ENCODE measurements around the gene LHB.
A peak's percentile ranks its signal among the peaks of the same experiment; 100 is the strongest.
"Not testable (repeated sequence)": the region's sequence is repeated elsewhere in the genome, so short reads cannot be mapped to it uniquely, and the experiment has no call there.

LHB gene

GRCh38 chr19:49017041-49017665 lies at the start of gene LHB:
TSS of gene LHB (minus strand) at chr19:49017091. CDS start at chr19:49017081, 10 bp downstream.
- no peak for DNase-seq (ENCODE audit: low read depth in 2 of 3, low spot score in 1 of 3)

GRCh38 chr19:49065905-49066512 lies 49.1 kb upstream of the LHB start:
- no peak for DNase-seq (ENCODE audit: low read depth in 2 of 3, low spot score in 1 of 3)

GRCh38 chr19:49064768-49065611 lies 48.1 kb upstream of the LHB start, which contains the start of gene NTF4:
TSS of gene NTF4 (minus strand) at chr19:49064818. CDS start at chr19:49061997, 2,821 bp downstream.
- DNase-seq (ENCODE audit: low read depth in 2 of 3, low spot score in 1 of 3), result no peak

GRCh38 chr19:49064029-49064629 lies 47.2 kb upstream of the LHB start:
- no peak for DNase-seq (ENCODE audit: low read depth in 2 of 3, low spot score in 1 of 3)

- no peak for DNase-seq (ENCODE audit: low read depth in 2 of 3, low spot score in 1 of 3)
Measured at GRCh38 chr19:49061445-49061844, 44.6 kb upstream of the LHB start.

- no peak for DNase-seq (ENCODE audit: low read depth in 2 of 3, low spot score in 1 of 3)
Measured at GRCh38 chr19:49061000-49061399, 44.1 kb upstream of the LHB start.

GRCh38 chr19:49059053-49059452 lies 42.2 kb upstream of the LHB start:
- DNase-seq (ENCODE audit: low read depth in 2 of 3, low spot score in 1 of 3), result no peak

- DNase-seq (ENCODE audit: low read depth in 2 of 3, low spot score in 1 of 3), result peak in 2 of 3 donors; percentile 24 to 31
Measured at GRCh38 chr19:49058562-49058961, 41.7 kb upstream of the LHB start.

- DNase-seq (ENCODE audit: low read depth in 2 of 3, low spot score in 1 of 3), result peak in 2 of 3 donors; percentile 30 to 35
Measured at GRCh38 chr19:49057636-49058234, 40.8 kb upstream of the LHB start, which contains the start of gene CGB7. TSS of gene CGB7 (minus strand) at chr19:49057749. CDS start at chr19:49055375, 2,374 bp downstream.

- not testable (repeated sequence) for DNase-seq (ENCODE audit: low read depth in 2 of 3, low spot score in 1 of 3)
Measured at GRCh38 chr19:49056902-49057596, 40.2 kb upstream of the LHB start.

- DNase-seq (ENCODE audit: low read depth in 2 of 3, low spot score in 1 of 3), result peak in 2 of 3 donors; percentile 35 to 45
Measured at GRCh38 chr19:49056101-49056901, 39.4 kb upstream of the LHB start.

- not testable (repeated sequence) for DNase-seq (ENCODE audit: low read depth in 2 of 3, low spot score in 1 of 3)
Measured at GRCh38 chr19:49050376-49051033, 33.6 kb upstream of the LHB start.

GRCh38 chr19:49049834-49050233 lies 32.9 kb upstream of the LHB start:
- not testable (repeated sequence) for DNase-seq (ENCODE audit: low read depth in 2 of 3, low spot score in 1 of 3)

GRCh38 chr19:49049011-49049410 lies 32.1 kb upstream of the LHB start, which contains the start of gene CGB8:
TSS of gene CGB8 (minus strand) at chr19:49049111. CDS start at chr19:49048739, 372 bp downstream.
- not testable (repeated sequence) for DNase-seq (ENCODE audit: low read depth in 2 of 3, low spot score in 1 of 3)

- DNase-seq (ENCODE audit: low read depth in 2 of 3, low spot score in 1 of 3), result not testable (repeated sequence)
Measured at GRCh38 chr19:49043548-49043947, 26.7 kb upstream of the LHB start, which contains the start of gene CGB5. TSS of gene CGB5 (plus strand) at chr19:49043848. CDS start at chr19:49044210, 362 bp downstream.

- DNase-seq (ENCODE audit: low read depth in 2 of 3, low spot score in 1 of 3), result not testable (repeated sequence)
Measured at GRCh38 chr19:49042666-49043065, 25.8 kb upstream of the LHB start.

GRCh38 chr19:49042177-49042576 lies 25.3 kb upstream of the LHB start:
- DNase-seq (ENCODE audit: low read depth in 2 of 3, low spot score in 1 of 3), result no peak

GRCh38 chr19:49039736-49040135 lies 22.8 kb upstream of the LHB start:
- DNase-seq (ENCODE audit: low read depth in 2 of 3, low spot score in 1 of 3), result not testable (repeated sequence)

Measured in stimulated activated CD4-positive, alpha-beta T cell treated with anti-CD3 and anti-CD28 coated beads, Interleukin-12 subunit alpha, Interleukin-12 subunit beta, amount 100 ng/mL, for 48 hours (primary cell).